HG03280 (cell line): Measurements from ENCODE around the gene RPL35A.

ENCODE experiments used
- ATAC-seq: cut with Tn5 transposase; IDR thresholded peaks from one replicate; pipeline ENCODE4 v1.9.1; 2021; ENCODE audit warnings: mild to moderate bottlenecking, moderate library complexity; ENCODE audit not compliant: unreplicated experiment

Gene RPL35A

GRCh38 chr3:197994736-197995135 lies 44.7 kb downstream of the RPL35A start:
- ATAC-seq = no peak

GRCh38 chr3:197996855-197997254 lies 46.9 kb downstream of the RPL35A start:
- no peak for ATAC-seq

GRCh38 chr3:197997936-197998335 lies 47.9 kb downstream of the RPL35A start:
- no peak for ATAC-seq
